ENCODE results near the gene KLHL22.

DNA sequence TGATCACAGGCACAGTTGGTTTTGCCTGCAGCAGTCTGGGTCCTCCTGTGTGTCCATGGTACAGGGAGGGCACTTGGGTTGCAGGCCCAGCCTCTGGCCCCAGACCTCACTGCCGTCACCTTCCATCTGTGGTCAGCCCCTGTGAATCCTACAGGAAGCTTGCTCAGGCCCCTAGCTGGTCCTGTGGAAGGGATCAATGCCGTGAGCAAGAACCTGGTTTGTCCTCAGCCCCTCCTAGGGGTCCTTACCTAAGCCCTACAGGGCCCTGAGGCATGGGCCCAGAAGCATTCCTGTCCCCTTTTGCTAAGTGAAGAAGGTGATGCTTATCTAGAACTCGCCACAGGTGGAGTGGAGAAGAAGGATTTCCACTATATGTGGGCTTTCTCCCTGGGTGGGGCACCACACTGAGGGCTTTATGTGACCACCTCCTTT is 41.7 kb upstream of the KLHL22 start:
- TF ChIP-seq, protein P1, sequence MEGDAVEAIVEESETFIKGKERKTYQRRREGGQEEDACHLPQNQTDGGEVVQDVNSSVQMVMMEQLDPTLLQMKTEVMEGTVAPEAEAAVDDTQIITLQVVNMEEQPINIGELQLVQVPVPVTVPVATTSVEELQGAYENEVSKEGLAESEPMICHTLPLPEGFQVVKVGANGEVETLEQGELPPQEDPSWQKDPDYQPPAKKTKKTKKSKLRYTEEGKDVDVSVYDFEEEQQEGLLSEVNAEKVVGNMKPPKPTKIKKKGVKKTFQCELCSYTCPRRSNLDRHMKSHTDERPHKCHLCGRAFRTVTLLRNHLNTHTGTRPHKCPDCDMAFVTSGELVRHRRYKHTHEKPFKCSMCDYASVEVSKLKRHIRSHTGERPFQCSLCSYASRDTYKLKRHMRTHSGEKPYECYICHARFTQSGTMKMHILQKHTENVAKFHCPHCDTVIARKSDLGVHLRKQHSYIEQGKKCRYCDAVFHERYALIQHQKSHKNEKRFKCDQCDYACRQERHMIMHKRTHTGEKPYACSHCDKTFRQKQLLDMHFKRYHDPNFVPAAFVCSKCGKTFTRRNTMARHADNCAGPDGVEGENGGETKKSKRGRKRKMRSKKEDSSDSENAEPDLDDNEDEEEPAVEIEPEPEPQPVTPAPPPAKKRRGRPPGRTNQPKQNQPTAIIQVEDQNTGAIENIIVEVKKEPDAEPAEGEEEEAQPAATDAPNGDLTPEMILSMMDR (conservative IDR thresholded peaks at IDR 0.05; ENCODE audit: low read depth, low read length): no peak
- TF ChIP-seq EZH2 (IDR thresholded peaks at IDR 0.05; ENCODE audit: borderline replicate concordance, low read depth, low read length, poor library complexity, severe bottlenecking): no peak
